Germinal center (tissue), 1 donor: ENCODE data around the gene RELA.
"Not testable (repeated sequence)": the region's sequence is repeated elsewhere in the genome, so short reads cannot be mapped to it uniquely, and the experiment has no call there.

Experiments used
- DNase-seq: peaks from one replicate; pipeline ENCODE4 v3.0.0; 2012; ENCODE audit warnings: mixed read lengths, low spot score

The RELA gene

DNA sequence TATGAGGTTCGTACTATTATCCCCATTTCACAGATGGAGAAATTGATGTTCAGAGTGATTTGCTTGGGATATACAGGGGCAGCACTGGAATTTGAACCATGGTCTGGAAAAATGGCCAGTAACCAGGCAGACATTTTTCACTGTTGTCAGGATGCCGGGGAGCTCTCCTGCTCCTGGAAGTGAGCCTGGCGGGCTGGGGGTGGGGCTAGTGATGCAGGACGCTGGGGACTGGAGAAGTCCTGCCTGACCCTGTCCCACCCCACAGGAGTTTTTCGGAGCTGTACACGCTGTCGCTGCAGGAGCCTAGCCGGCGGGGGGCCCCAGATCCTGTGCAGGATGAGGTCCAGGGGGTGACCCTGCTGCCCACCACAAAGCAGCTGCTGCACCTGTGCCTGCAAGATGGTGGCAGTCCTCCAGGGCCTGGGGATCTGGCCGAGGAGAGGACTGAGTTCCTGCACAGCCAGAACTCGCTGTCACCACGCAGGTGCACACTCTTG lies 13.7 kb downstream of the RELA start:
- no peak for DNase-seq

DNA sequence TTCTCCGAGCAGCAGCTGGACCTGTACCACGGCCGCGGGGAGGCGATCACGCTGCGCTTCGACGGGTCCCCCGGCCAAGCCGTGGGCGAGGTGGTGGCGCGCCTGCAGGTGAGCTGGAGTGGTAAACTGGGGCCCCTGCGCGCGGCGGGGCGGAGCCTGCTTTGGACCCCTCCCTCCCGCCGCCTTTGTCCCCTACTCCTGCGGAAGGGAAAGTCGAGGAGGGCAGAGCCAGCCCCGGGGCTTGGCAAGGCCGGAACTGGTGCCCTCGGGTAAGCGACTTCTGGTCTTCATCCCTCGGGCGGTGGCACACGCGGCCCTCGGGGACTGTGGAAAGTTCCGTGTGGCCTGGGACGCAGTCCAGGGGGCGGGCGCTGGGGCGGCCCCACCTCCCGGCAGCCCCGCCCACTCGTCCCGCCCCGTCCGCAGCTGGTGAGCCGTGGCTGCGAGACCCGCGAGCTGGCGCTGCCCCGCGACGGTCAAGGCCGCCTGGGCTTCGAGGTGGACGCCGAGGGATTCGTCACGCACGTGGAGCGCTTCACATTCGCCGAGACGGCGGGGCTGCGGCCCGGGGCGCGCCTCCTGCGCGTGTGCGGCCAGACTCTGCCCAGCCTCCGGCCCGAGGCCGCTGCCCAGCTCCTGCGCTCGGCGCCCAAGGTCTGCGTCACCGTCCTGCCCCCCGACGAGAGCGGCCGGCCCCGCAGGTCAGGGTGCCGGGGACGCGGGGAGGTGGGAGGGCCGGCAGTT lies 15.6 kb downstream of the RELA start:
- no peak for DNase-seq

DNA sequence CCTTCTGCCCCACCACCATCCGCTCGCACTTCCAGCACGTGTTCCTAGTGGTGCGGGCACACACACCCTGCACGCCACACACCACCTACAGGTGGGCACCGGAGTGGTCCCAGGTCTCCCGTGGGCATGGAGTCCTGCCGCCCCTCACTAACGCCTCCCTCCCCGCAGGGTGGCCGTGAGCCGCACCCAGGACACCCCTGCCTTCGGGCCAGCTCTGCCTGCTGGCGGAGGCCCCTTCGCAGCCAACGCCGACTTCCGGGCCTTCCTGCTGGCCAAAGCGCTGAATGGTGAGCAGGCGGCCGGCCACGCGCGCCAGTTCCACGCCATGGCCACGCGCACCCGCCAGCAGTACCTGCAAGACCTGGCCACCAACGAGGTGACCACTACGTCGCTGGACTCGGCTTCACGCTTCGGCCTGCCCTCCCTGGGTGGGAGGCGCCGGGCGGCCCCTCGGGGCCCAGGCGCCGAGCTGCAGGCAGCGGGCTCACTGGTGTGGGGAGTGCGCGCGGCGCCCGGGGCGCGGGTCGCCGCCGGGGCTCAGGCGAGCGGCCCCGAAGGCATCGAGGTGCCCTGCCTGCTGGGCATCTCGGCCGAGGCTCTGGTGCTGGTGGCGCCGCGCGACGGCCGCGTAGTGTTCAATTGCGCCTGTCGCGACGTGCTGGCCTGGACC lies 16.3 kb downstream of the RELA start:
- no peak for DNase-seq

DNA sequence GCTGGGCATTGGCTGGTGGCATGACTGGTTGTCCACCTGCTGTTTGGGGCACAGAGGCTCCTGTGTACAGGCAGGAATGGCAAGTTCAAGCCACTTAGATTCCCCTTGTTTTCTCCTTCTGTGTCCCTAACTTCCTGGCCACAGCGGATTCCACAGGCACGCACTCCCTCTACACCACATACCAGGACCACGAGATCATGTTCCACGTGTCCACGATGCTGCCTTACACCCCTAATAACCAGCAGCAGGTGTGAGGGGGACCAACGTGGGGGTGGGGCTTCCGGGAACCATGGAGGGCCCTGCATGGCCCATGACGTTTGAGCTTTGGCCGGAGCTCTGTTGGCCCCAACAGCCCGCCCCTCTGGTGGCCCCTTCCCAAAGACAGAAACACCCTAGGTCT lies 17.0 kb downstream of the RELA start:
- DNase-seq, result no peak

DNA sequence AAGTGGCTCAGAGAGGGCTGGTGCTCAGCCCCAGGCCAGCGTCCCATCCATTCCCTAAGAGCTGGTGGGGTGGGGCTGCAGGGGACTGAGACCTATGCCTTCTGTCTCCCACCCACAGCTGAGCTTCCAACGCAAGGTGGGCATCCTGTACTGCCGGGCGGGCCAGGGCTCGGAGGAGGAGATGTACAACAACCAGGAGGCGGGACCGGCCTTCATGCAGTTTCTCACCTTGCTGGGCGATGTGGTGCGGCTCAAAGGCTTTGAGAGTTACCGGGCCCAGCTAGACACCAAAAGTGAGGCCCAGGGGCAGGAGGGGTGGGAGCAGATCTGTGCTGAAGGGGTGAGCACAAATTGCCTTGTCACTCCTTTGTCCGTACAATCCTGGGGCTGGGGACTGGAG lies 17.9 kb downstream of the RELA start:
- no peak for DNase-seq

DNA sequence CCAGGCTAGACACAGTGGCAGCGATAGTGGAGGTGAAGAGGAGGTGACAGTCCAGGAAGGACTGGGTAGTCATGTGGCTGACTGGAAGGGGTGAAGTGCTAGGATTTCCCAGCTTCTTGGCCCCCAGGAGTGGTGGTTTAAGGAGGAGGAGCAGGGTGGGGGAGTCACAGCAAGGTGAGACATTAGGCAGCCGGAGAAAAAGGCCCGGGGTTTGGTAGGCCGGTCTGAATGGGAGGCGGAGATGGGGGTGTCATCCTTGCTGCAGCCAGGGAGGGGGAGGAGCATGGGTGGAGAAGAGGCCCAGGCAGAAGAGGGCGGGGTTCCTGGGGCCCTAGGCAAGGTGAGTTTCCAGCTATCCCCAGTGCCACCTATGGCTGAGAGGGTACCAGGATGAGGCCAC lies 18.7 kb downstream of the RELA start:
- no peak for DNase-seq

DNA sequence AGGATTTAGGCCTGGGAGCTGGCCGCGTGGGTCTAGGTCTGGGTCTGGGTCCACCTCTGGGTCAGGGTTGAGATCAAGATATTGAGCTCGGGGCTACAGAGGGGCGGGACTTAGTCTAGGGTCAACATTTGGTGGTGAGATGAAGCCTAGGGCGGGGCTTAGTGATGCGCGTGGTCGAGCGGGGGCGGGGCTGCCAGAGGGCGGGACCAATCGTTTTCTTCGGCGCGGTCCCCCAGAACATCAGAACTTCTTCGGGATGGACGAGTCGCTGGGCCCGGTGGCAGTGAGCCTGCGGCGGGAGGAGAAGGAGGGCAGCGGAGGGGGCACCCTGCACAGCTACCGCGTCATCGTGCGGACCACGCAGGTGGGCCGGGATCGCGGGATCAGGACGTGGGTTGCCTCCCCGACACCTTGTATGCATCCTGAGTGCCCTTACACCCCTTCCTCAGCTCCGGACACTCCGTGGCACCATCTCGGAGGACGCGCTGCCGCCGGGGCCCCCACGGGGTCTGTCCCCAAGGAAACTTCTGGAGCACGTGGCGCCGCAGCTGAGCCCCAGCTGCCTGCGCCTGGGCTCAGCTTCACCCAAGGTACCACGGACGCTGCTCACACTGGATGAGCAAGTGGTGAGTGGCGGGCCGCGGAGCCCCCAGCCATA lies 20.6 kb downstream of the RELA start:
- DNase-seq, result no peak

DNA sequence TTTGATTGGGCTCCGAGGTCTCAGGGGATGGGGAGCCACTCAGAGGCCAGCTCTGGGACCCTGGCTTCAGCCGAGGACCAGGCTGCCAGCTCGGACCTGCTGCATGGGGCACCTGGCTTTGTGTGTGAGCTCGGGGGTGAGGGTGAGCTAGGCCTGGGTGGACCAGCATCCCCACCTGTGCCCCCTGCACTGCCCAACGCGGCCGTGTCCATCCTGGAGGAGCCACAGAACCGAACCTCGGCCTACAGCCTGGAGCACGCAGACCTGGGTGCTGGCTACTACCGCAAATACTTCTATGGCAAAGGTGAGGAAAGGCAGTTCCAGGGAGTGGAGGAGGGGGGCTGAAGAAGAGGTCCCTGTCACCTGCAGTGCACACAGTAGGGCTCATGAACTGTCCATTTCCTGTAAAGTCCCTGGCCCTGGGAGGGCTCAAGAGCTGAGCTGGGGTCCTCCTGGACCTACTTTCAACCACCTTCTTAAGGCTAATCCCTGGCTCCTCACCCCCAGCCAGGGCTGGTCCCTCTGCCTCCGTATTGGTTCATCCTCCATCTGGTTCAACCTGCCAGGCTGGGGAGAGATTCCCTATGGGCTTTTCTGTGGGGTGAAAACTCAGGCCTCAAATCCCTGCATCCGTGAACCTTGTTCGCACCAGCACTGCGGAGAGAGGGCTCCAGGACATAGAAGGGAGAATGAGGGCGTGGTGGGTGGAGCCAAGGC lies 21.3 kb downstream of the RELA start:
- no peak for DNase-seq

DNA sequence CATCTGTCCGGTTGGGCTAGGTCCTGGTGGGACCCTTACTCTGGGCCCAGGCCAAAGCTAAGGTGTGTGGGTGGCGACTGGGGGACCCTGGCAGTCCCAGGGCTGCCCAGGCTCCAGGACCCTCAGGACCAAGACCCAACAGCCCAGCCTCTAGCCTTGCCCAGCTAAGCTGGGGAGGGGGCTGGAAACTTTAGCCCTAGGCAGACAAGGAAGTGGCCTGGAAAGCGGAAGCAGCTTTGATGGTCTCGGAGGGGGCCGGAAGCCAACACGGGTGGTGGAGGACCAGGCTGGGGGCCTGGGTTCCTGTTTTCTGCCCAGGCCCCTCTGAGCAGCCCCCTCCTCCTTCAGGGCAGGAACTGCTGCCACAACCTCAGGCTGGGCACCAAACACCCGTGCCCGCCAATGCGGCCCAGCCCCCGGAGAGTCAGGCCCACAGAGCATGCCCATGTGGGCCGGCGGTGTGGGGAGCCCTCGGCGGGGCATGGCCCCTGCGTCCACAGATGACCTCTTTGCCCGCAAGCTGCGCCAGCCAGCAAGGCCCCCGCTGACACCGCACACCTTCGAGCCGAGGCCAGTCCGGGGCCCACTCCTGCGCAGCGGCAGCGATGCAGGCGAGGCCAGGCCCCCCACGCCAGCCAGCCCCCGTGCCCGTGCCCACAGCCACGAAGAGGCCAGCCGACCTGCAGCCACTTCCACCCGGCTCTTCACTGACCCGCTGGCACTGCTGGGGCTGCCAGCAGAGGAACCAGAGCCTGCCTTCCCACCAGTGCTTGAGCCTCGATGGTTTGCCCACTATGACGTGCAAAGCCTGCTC lies 22.0 kb downstream of the RELA start:
- peak; percentile 52 for DNase-seq

DNA sequence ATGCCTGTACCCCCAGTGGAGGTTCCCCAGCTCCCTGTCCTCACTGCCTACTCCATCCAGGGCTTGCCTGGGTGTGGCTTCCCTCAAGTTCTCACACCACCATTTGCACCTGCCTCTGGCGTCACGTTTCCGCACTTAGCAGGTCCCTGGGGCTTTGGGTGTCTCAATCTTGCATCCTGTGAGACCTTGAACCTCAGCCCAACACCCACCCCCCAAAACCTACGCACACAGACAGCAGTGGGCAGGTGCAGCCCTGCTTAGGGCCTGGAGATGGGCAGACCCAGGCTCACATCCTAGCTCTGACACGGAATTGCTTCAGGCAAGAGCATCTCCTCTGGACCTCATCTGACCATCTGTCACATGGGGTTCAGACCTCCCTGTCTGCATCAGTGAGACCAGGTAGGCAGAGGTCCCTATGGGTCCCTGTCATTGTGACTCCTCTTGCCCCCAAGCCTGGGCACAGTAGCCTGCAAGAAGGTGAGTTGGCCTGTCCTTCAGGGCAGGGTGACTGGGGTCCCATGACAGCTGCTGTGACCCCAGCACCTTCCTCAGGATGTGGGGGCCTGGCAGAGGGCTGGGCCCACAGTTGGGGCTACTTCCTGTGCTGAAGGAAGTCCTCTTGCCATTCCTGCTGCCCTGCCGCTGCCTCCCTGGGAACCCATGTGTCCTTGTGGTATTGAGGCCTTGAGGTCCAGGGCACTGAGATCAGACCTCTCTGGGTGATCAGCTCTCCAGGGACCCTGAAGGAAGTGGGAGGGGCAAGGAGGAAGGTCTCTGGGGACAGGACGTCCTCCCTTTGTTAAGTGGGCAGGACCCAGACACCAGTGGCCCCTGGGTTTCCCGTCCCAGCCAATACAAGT lies 22.9 kb downstream of the RELA start:
- DNase-seq, result peak; percentile 79

DNA sequence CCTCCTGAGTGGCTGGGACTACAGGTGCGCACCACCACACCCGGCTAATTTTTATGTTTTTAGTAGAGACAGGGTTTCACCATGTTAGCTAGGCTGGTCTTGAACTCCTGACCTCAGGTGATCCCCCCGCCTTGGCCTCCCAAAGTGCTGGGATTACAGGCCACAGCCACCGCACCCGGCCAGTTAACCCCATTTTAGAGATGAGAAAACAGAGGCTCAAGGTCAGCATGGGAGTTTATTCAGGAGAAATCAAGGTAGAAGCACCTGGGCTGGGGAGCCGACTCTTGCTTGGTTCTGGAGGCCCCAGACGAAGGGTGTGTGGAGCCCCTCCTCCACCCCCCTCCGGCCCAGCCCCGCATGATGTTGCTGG lies 23.5 kb downstream of the RELA start:
- DNase-seq, result not testable (repeated sequence)

DNA sequence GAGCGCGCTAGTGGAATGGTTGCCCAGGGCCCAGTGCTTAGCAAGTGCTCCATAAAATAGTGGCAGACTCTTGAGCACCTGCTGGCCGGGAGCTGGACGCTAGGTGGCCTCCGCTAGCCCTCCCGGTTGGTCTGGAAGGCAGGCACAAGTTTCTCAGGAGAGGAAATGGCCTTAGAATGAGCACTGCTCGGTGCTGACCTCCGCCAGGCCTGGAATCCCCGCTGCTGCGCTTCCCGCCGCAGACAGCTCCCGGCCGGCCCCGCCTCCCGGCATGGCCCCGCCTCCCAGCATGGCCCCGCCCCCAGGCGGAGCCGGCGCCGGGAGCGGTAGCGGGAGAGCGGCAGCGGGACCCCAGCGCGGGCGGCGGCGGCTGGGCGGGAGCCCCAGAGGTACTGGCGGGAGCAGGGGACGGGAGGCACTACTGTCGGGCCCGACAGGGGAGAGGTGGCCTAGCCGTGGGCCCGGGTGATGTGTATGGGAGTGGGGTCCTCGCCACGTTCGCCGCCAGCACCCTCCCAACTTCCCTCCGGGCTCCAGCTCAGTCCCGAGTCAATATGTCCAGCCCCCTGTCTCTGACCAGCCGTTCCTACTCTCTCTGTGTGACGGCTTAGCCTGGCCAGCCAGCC lies 24.8 kb downstream of the RELA start, which contains the start of gene SIPA1:
SIPA1 (plus strand) TSS at position 308 of the 626 bp plus-strand sequence. CDS start 2,821 bp downstream, outside the sequence.
- peak; percentile 75 for DNase-seq

DNA sequence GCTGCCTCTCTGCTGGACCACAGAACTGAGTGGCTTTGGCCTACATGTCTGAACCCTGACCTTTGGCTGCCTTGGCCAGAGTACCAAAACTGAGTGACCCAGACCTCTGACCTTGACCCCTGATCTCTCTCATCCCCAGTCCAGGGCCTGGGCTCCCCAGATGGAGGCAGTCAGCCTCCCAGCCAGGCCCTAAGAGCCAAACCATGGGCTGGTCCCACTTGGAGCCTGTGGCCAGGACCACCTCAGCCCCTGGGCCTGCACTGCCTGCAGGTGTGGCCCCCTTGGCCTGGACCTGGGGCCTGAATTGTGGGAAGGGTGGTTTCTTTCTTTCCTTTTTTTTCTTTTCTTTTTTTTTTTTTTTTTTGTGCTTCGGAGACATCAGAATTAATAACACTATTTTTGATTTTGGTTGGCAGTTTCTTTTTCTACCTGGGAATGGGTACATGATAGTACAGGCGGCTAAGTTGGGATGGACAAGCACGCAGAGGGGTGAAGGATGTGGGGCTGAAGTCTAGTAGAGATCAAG lies 25.6 kb downstream of the RELA start:
- no peak for DNase-seq

DNA sequence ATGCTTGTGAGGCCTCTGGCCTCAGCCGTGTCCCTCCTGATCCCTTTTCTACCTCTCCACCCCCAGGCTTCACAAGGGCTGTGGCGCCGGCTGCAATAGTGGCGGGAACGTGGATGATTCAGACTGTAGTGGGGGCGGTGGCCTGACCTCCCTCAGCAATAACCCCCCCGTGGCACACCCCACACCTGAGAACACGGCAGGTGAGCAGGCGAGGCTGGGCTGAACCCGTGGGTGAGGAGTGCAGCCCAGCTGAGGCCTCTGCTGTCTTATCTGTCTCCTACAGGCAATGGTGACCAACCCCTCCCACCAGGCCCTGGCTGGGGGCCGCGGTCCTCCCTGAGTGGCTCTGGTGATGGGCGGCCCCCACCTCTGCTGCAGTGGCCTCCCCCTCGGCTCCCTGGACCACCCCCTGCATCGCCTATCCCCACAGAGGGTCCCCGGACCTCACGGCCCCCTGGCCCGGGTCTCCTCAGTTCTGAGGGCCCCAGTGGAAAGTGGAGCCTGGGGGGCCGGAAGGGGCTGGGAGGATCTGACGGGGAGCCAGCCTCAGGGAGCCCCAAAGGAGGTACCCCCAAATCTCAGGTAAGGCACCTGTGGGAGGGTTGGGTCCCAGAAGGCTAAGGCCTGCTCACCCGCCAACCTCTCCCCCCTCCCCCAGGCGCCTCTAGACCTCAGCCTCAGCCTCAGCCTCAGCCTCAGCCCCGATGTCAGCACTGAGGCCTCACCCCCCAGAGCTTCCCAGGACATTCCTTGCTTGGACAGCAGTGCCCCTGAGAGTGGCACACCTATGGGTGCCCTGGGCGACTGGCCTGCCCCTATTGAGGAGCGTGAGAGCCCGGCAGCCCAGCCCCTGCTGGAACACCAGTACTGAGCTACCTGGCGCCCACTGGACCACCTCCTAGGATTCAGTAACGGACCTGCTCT lies 26.3 kb downstream of the RELA start:
- no peak for DNase-seq

DNA sequence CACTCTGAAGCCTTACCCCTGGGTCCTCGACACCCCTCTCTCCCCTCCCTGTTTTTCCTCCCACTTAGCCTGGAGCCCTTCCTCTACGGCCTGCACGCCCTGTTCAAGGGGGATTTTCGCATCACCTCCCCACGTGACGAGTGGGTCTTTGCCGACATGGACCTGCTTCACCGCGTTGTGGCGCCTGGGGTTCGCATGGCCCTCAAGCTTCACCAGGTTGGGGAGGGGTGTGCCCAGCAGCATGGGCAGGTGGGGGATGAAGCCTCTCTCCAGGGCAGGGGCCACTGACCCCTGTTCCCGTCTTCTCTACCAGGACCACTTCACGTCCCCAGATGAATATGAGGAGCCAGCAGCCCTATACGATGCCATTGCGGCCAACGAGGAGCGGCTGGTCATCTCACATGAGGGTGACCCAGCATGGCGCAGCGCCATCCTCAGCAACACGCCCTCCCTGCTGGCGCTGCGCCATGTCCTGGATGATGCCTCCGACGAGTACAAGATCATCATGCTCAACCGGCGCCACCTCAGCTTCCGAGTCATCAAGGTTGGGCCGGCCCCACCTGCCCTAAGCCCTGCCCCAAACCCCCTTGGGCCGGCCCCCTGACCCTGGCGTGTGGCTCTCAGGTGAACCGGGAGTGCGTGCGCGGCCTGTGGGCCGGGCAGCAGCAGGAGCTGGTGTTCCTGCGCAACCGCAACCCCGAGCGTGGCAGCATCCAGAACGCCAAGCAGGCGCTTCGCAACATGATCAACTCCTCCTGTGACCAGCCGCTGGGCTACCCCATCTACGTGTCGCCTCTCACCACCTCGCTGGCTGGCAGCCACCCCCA lies 27.6 kb downstream of the RELA start:
- DNase-seq, result no peak

DNA sequence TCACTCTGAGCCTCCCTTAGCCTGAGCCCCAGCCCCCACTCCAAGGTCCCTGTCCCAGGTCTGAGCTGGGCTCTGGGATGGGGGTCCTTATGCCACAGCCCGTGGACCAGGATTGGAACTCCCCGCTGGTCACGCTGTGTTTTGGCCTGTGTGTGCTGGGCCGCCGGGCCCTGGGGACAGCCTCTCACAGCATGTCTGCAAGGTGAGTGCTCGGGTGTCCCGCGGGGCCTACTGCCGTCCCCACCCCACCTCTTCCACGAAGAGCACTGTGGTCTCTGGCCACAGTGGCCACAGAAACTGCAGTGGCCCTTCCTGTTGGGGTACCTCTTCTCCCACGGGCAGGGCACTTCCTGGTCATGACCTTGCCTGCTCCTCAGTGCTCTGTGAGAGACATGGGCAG lies 28.3 kb downstream of the RELA start:
- DNase-seq, result no peak

DNA sequence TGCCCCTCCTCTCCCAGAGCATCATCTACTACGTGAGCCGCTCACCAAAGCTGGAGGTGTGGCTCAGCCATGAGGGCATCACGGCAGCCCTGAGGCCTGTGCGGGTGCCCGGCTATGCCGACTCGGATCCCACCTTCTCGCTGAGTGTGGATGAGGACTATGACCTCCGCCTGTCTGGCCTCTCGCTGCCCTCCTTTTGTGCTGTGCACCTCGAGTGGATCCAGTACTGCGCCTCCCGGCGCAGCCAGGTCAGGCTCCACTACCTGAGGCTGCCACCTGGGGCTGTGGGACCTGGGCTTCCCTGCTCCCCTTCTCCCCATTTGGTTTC lies 28.6 kb downstream of the RELA start:
- no peak for DNase-seq
